Measurements from ENCODE around the gene PRSS23. TPM values are rescaled to one million over a fixed set of nuclear protein-coding genes. Genes with fewer than 3 reads are reported as not detected.

PRSS23 gene
- total RNA-seq, 1 experiment from 2014 or later, result 3.8 TPM

- TF ChIP-seq EGR1 (IDR thresholded peaks at IDR 0.05; ENCODE audit: low read depth) (no peak), SP1 (IDR thresholded peaks at IDR 0.05; ENCODE audit: low read depth) (no peak), RAD21 (IDR thresholded peaks at IDR 0.05; ENCODE audit: low read depth) (no peak), CEBPB (IDR thresholded peaks at IDR 0.05; ENCODE audit: low read depth) (peak; percentile 57; the same call in 1 of the 2 replicates), ZBTB33 (IDR thresholded peaks at IDR 0.05; ENCODE audit: extremely low read depth, insufficient replicate concordance, low read length) (no peak), MAX (IDR thresholded peaks at IDR 0.05) (no peak), TCF7L2 (IDR thresholded peaks at IDR 0.05; ENCODE audit: borderline replicate concordance, extremely low read depth, insufficient read depth, insufficient read length) (peak; percentile 38), ATF3 (IDR thresholded peaks at IDR 0.05) (no peak), FOSL1 (IDR thresholded peaks at IDR 0.05; ENCODE audit: low read depth) (no peak)
- Histone ChIP-seq H3K4me3 (replicated peaks in 1 of 2; ENCODE audit: low read depth in 1 of 2, low read length in 2 of 2) (no peak overlapping the region), H3K27me3 (ENCODE audit: insufficient read depth, low read length) (no peaks in the 10 kb centered on the region), H2AFZ (ENCODE audit: low read depth, low read length, poor library complexity, severe bottlenecking) (no peak overlapping the region), H3K9me2 (ENCODE audit: insufficient read depth) (no peaks in the 10 kb centered on the region), H3K9ac (ENCODE audit: low read length) (no peak overlapping the region), H3K4me1 (ENCODE audit: control insufficient read depth in 1 of 2, insufficient read depth in 2 of 2, low read length in 2 of 2) (no peaks in the 10 kb centered on the region), H3K79me2 (ENCODE audit: insufficient read depth, low read length) (no peaks in the 10 kb centered on the region), H3K9me3 (ENCODE audit: control insufficient read depth in 1 of 2, insufficient read depth in 1 of 2, low read depth in 1 of 2, low read length in 2 of 2) (no peaks in the 10 kb centered on the region), H4K20me1 (ENCODE audit: insufficient read depth) (no peaks in the 10 kb centered on the region), H3K27ac (ENCODE audit: low read depth, low read length) (no peak overlapping the region), H3K4me2 (ENCODE audit: low read length) (no peak overlapping the region), H3K36me3 (ENCODE audit: control insufficient read depth in 1 of 2, insufficient read depth in 2 of 2, low read length in 2 of 2) (no peaks in the 10 kb centered on the region)
- POLR2A ChIA-PET, result no interaction called here
- no peak for ATAC-seq
- CTCF ChIA-PET, result interaction anchor here (1.2 kb wide), 1 partner anchor 10 kb away, joined by 4 read pairs; no protein-coding TSS in a partner anchor
- RAD21 ChIA-PET (ENCODE audit: low non-redundant PET in 1 of 2, low total read pairs in 2 of 2, uncharacterized antibody in 2 of 2, unreplicated experiment in 2 of 2), result no interaction called here
- no TSS peak for BruUV-seq (replicated peaks)
- no peak for DNase-seq (ENCODE audit: low read depth, low spot score)
- intact Hi-C loops (cut with micrococcal nuclease), result no loop called here
Observed at GRCh38 chr11:86784241-86784681, 16.1 kb upstream of the PRSS23 start.
